Liver (tissue), 9 donors: Measurements from ENCODE around the gene FRMD7. TPM values are rescaled to one million over a fixed set of nuclear protein-coding genes. Genes with fewer than 3 reads are reported as not detected.

ENCODE experiments used
- DNase-seq: peaks from one replicate; pipeline ENCODE4 v3.0.0-alpha.2; 2017; ENCODE audit warnings: low spot score
- H3K27ac ChIP-seq, 2 donors: one replicate each; pipeline ENCODE4 v1.7.0; 2013; ENCODE audit warnings: inconsistent platforms in 2 of 2, low read length in 2 of 2, control low read depth in 1 of 2, low read depth in 1 of 2, mild to moderate bottlenecking in 1 of 2
- H3K27me3 ChIP-seq, 4 donors: one replicate each; pipeline versions ENCODE4 v1.6.1 to v1.7.0; 2013; ENCODE audit warnings: low read length in 3 of 4, inconsistent platforms in 1 of 4, mild to moderate bottlenecking in 1 of 4, moderate library complexity in 1 of 4; ENCODE audit not compliant: control insufficient read depth in 4 of 4, insufficient read depth in 4 of 4
- H3K36me3 ChIP-seq, 4 donors: one replicate each; pipeline versions ENCODE4 v1.6.1 to v1.7.0; 2013; ENCODE audit warnings: low read length in 3 of 4, mild to moderate bottlenecking in 3 of 4, low read depth in 1 of 4, moderate library complexity in 1 of 4; ENCODE audit not compliant: control insufficient read depth in 4 of 4, insufficient read depth in 3 of 4
- H3K4me1 ChIP-seq, 4 donors: one replicate each; pipeline versions ENCODE4 v1.6.1 to v1.7.0; 2013; ENCODE audit warnings: low read length in 3 of 4, mild to moderate bottlenecking in 3 of 4, moderate library complexity in 1 of 4; ENCODE audit not compliant: control insufficient read depth in 4 of 4, insufficient read depth in 4 of 4
- H3K4me3 ChIP-seq, 3 donors: one replicate each; pipeline versions ENCODE4 v1.6.1 to v1.7.0; 2013; ENCODE audit warnings: low read length in 3 of 3, control low read depth in 1 of 3, low read depth in 1 of 3, mild to moderate bottlenecking in 1 of 3
- H3K9ac ChIP-seq, 2 donors: one replicate each; pipeline ENCODE4 v1.7.0; 2013; ENCODE audit warnings: low read length in 2 of 2, mild to moderate bottlenecking in 2 of 2, moderate library complexity in 2 of 2, control low read depth in 1 of 2, low read depth in 1 of 2
- H3K9me3 ChIP-seq, 4 donors: one replicate each; pipeline versions ENCODE4 v1.6.1 to v1.7.0; 2013; ENCODE audit warnings: low read length in 3 of 4; ENCODE audit not compliant: control insufficient read depth in 4 of 4
- ATF3 ChIP-seq: IDR thresholded peaks from 2 replicates; pipeline ENCODE4 v1.6.1; 2016; ENCODE audit warnings: antibody characterized with exemption
- CTCF ChIP-seq: fragments of 150-350 bp; IDR thresholded peaks from 2 replicates; pipeline ENCODE4 v1.5.1; 2017; ENCODE audit warnings: improper control_type of control experiment, low read depth, low read length; ENCODE audit not compliant: missing input control
- EGR1 ChIP-seq, 2 donors: IDR thresholded peaks; 2 replicates each; pipeline ENCODE4 v1.6.1; 2016 to 2018; ENCODE audit warnings: antibody characterized with exemption in 2 of 2, low read depth in 2 of 2
- FOXA1 ChIP-seq: IDR thresholded peaks from 2 replicates; pipeline ENCODE4 v1.6.1; 2016; ENCODE audit warnings: antibody characterized with exemption
- FOXA2 ChIP-seq: IDR thresholded peaks from 2 replicates; pipeline ENCODE4 v1.6.1; 2016; ENCODE audit warnings: antibody characterized with exemption
- GABPA ChIP-seq, 2 donors: IDR thresholded peaks in 1 of 2; conservative IDR thresholded peaks in 1 of 2; 2 replicates each; pipeline ENCODE4 v1.6.1; 2016; ENCODE audit warnings: antibody characterized with exemption in 2 of 2, mild to moderate bottlenecking in 1 of 2, moderate library complexity in 1 of 2
- HNF4A ChIP-seq, 2 donors: conservative IDR thresholded peaks; 2 replicates each; pipeline ENCODE4 v1.6.1; 2016; ENCODE audit warnings: antibody characterized with exemption in 2 of 2, mild to moderate bottlenecking in 2 of 2
- HNF4G ChIP-seq: IDR thresholded peaks from 2 replicates; pipeline ENCODE4 v1.6.1; 2016; ENCODE audit warnings: antibody characterized with exemption
- JUND ChIP-seq, 2 donors: IDR thresholded peaks; 2 replicates each; pipeline ENCODE4 v1.6.1; 2016; ENCODE audit warnings: antibody characterized with exemption in 2 of 2
- MAX ChIP-seq: IDR thresholded peaks from 2 replicates; pipeline ENCODE4 v1.6.1; 2016; ENCODE audit warnings: antibody characterized with exemption
- NR2F2 ChIP-seq: IDR thresholded peaks from 2 replicates; pipeline ENCODE4 v1.6.1; 2016; ENCODE audit warnings: antibody characterized with exemption
- RAD21 ChIP-seq, 2 donors: IDR thresholded peaks; 2 replicates each; pipeline ENCODE4 v1.6.1; 2016; ENCODE audit warnings: antibody characterized with exemption in 2 of 2, mild to moderate bottlenecking in 2 of 2
- REST ChIP-seq: IDR thresholded peaks from 2 replicates; pipeline ENCODE4 v1.6.1; 2016; ENCODE audit warnings: antibody characterized with exemption, mild to moderate bottlenecking
- SP1 ChIP-seq: IDR thresholded peaks from 2 replicates; pipeline ENCODE4 v1.6.1; 2018; ENCODE audit warnings: antibody characterized with exemption, mild to moderate bottlenecking
- TAF1 ChIP-seq: conservative IDR thresholded peaks from 2 replicates; pipeline ENCODE4 v1.6.1; 2016; ENCODE audit warnings: antibody characterized with exemption, mild to moderate bottlenecking
- YY1 ChIP-seq: IDR thresholded peaks from 2 replicates; pipeline ENCODE4 v1.6.1; 2016; ENCODE audit warnings: antibody characterized with exemption, mild to moderate bottlenecking
- ZBTB33 ChIP-seq: IDR thresholded peaks from 2 replicates; pipeline ENCODE4 v1.6.1; 2016; ENCODE audit warnings: antibody characterized with exemption
- polyA plus RNA-seq, 2 donors: library from polyadenylated mRNA; stranded (reverse) in 1 of 2; unstranded in 1 of 2; fragments of 200-250 nt in 1 of 2; fragments of >200 nt in 1 of 2; fragmentation: Nextera tagmentation in 1 of 2; extraction: Ambion mirVana in 1 of 2; gene quantifications; one replicate each; pipeline versions ENCODE4 v1.2.1 to v1.2.3, GENCODE V29; 2013 to 2015
- total RNA-seq, 2 donors: library from RNA; depleted of rRNA; stranded (reverse); fragments of >200 nt; gene quantifications; one replicate each; pipeline ENCODE4 v1.2.3, GENCODE V29; 2014
- donor health status: healthy.
- donor health status: healthy.
- donor health status: healthy.
- donor health status: healthy.
- donor health status: healthy.

Gene FRMD7
- total and polyA plus RNA-seq, 4 donors: 0.03 to 0.14 (median 0.08) TPM; not detected in 1

- no peak for TF ChIP-seq RAD21 (IDR thresholded peaks at IDR 0.05)
- no peak for TF ChIP-seq REST
- no peak for TF ChIP-seq TAF1
- TF ChIP-seq FOXA1: no peak
- TF ChIP-seq JUND (IDR thresholded peaks at IDR 0.05): no peak
- TF ChIP-seq FOXA2: no peak
- no peak for TF ChIP-seq HNF4G
- TF ChIP-seq YY1: no peak
- TF ChIP-seq SP1: no peak
- TF ChIP-seq ZBTB33: no peak
- no peak for TF ChIP-seq CTCF
- TF ChIP-seq ATF3: no peak
- TF ChIP-seq MAX: no peak
- TF ChIP-seq HNF4A (conservative IDR thresholded peaks at IDR 0.05): no peak
- no peak for TF ChIP-seq GABPA (IDR thresholded peaks at IDR 0.05 in 1 of 2, conservative IDR thresholded peaks at IDR 0.05 in 1 of 2)
- no peak for TF ChIP-seq EGR1 (IDR thresholded peaks at IDR 0.05; ENCODE audit: low read depth in 2 of 2)
- Histone ChIP-seq H3K9me3 (peaks cover 0 to 3% (median 0%) of the 10 kb centered on the region in 4 donors), H3K36me3 (no peaks in the 10 kb centered on the region), H3K4me1 (peaks cover 1 to 26% (median 13%) of the 10 kb centered on the region in 4 donors), H3K9ac (no peak overlapping the region), H3K4me3 (no peak overlapping the region), H3K27ac (no peak overlapping the region), H3K27me3 (no peaks in the 10 kb centered on the region)
- no peak for DNase-seq
These were observed 37.8 kb upstream of the FRMD7 start for GRCh38 chrX:132165651-132166050.

- no peak overlapping the region for H3K9ac ChIP-seq
- H3K27ac ChIP-seq: no peak overlapping the region
- H3K36me3 ChIP-seq: no peaks in the 10 kb centered on the region
- H3K27me3 ChIP-seq: no peaks in the 10 kb centered on the region
- peaks cover 1 to 20% (median 9%) of the 10 kb centered on the region in 4 donors for H3K4me1 ChIP-seq
- no peak for DNase-seq
- TF ChIP-seq FOXA2: no peak
- TF ChIP-seq HNF4A (conservative IDR thresholded peaks at IDR 0.05): no peak
- TF ChIP-seq MAX: no peak
- no peak for TF ChIP-seq REST
- TF ChIP-seq ZBTB33: no peak
- no peak for TF ChIP-seq NR2F2
- TF ChIP-seq ATF3: no peak
- H3K4me3 ChIP-seq: no peak overlapping the region
- H3K9me3 ChIP-seq: peaks cover 0 to 3% (median 0%) of the 10 kb centered on the region in 4 donors
These were observed 37.2 kb upstream of the FRMD7 start for GRCh38 chrX:132165005-132165404.
